GM23338 (cell line): ENCODE measurements around the gene GPBP1L1. TPM values are rescaled to one million over a fixed set of nuclear protein-coding genes. Genes with fewer than 3 reads are reported as not detected.

Experiments used
- ATAC-seq: fragments of 200-7000 bp; cut with Tn5 transposase; 3 replicates; pipeline ENCODE4 v1.9.1; 2020
- DNase-seq: peaks from one replicate; pipeline ENCODE4 v3.0.0-alpha.2; 2015; ENCODE audit warnings: low spot score
- H2AFZ ChIP-seq: fragments of 200-600 bp; sonication (generic); 2 replicates; pipeline ENCODE4 v1.8.0; 2016; ENCODE audit warnings: antibody characterized with exemption, mild to moderate bottlenecking, moderate library complexity
- H3F3A ChIP-seq: fragments of 200-600 bp; sonication (generic); replicated peaks from 2 replicates; pipeline ENCODE4 v1.8.0; 2017; ENCODE audit warnings: antibody characterized with exemption, mixed run types, low read depth
- H3K27ac ChIP-seq: fragments of 200-600 bp; sonication (generic); 2 replicates; pipeline ENCODE4 v1.6.1; 2016; ENCODE audit warnings: low read depth
- H3K27me3 ChIP-seq: fragments of 200-600 bp; sonication (generic); 2 replicates; pipeline ENCODE4 v1.8.0; 2016; ENCODE audit warnings: mild to moderate bottlenecking, mixed run types, moderate library complexity; ENCODE audit not compliant: insufficient read depth
- H3K36me3 ChIP-seq: fragments of 200-600 bp; sonication (generic); 2 replicates; pipeline ENCODE4 v1.8.0; 2016; ENCODE audit warnings: mild to moderate bottlenecking; ENCODE audit not compliant: insufficient read depth
- H3K4me1 ChIP-seq: fragments of 200-600 bp; sonication (generic); 2 replicates; pipeline ENCODE4 v1.8.0; 2016; ENCODE audit warnings: mild to moderate bottlenecking, moderate library complexity; ENCODE audit not compliant: insufficient read depth
- H3K4me2 ChIP-seq: fragments of 200-600 bp; sonication (generic); 2 replicates; pipeline ENCODE4 v1.7.1; 2017; ENCODE audit warnings: mixed run types
- H3K4me3 ChIP-seq: fragments of 200-600 bp; sonication (generic); 2 replicates; pipeline ENCODE4 v1.6.1; 2016; ENCODE audit warnings: mixed run types
- H3K79me2 ChIP-seq: fragments of 200-600 bp; sonication (generic); replicated peaks from 2 replicates; pipeline ENCODE4 v1.8.0; 2017; ENCODE audit warnings: mild to moderate bottlenecking; ENCODE audit not compliant: insufficient read depth
- H3K9me2 ChIP-seq: fragments of 200-600 bp; sonication (generic); 2 replicates; pipeline ENCODE4 v1.8.0; 2017; ENCODE audit not compliant: insufficient read depth
- H4K20me1 ChIP-seq: fragments of 200-600 bp; sonication (generic); replicated peaks from 2 replicates; pipeline ENCODE4 v1.8.0; 2017; ENCODE audit warnings: mild to moderate bottlenecking; ENCODE audit not compliant: insufficient read depth
- H3K27ac Mint-ChIP-seq: 2 replicates; pipeline ENCODE4 v1.8.0; 2020; ENCODE audit warnings: inconsistent platforms, mild to moderate bottlenecking, moderate library complexity, mixed read lengths
- H3K27me3 Mint-ChIP-seq: 3 replicates; pipeline ENCODE4 v1.8.0; 2022; ENCODE audit warnings: low read depth, mild to moderate bottlenecking, moderate library complexity, mixed read lengths, inconsistent platforms; ENCODE audit not compliant: insufficient read depth, poor library complexity
- H3K36me3 Mint-ChIP-seq: 3 replicates; pipeline ENCODE4 v1.8.0; 2021; ENCODE audit warnings: low read depth, mild to moderate bottlenecking, inconsistent platforms, moderate library complexity, mixed read lengths
- H3K4me1 Mint-ChIP-seq: 3 replicates; pipeline ENCODE4 v1.8.0; 2020; ENCODE audit warnings: mild to moderate bottlenecking, inconsistent platforms, mixed read lengths
- H3K4me3 Mint-ChIP-seq: 3 replicates; pipeline ENCODE4 v1.8.0; 2021; ENCODE audit warnings: moderate library complexity, mild to moderate bottlenecking, inconsistent platforms, mixed read lengths
- H3K9me3 Mint-ChIP-seq: 3 replicates; pipeline ENCODE4 v1.8.0; 2020; ENCODE audit warnings: moderate library complexity, mild to moderate bottlenecking, inconsistent platforms, mixed read lengths
- CREB1 ChIP-seq: fragments of 250-450 bp; sonication (Bioruptor Pico); IDR thresholded peaks from 2 replicates; pipeline ENCODE4 v1.5.0; 2020; ENCODE audit warnings: low read depth, mild to moderate bottlenecking, moderate library complexity
- EZH2 ChIP-seq: fragments of 200-600 bp; sonication (generic); IDR thresholded peaks from one replicate; pipeline ENCODE4 v1.8.0; 2017; ENCODE audit warnings: antibody characterized with exemption, mild to moderate bottlenecking, low read depth; ENCODE audit not compliant: unreplicated experiment
- EZH2phosphoT487 ChIP-seq: fragments of 200-600 bp; sonication (generic); IDR thresholded peaks from one replicate; pipeline ENCODE4 v1.8.1; 2018; ENCODE audit warnings: antibody characterized with exemption; ENCODE audit not compliant: unreplicated experiment
- JUNB ChIP-seq: IDR thresholded peaks from one replicate; pipeline ENCODE4 v1.6.1; 2016; ENCODE audit warnings: antibody characterized with exemption; ENCODE audit not compliant: unreplicated experiment
- NANOG ChIP-seq: IDR thresholded peaks from 2 replicates; pipeline ENCODE4 v1.6.1; 2016; ENCODE audit warnings: antibody characterized with exemption, borderline replicate concordance
- POLR2AphosphoS5 ChIP-seq: IDR thresholded peaks from 2 replicates; pipeline ENCODE4 v1.6.1; 2016; ENCODE audit warnings: antibody characterized with exemption, low read depth
- STAT1 ChIP-seq: IDR thresholded peaks from one replicate; pipeline ENCODE4 v1.6.1; 2016; ENCODE audit warnings: antibody characterized with exemption; ENCODE audit not compliant: unreplicated experiment
- ZNF114 ChIP-seq: fragments of 250-450 bp; sonication (Bioruptor Pico); IDR thresholded peaks from 2 replicates; pipeline ENCODE4 v1.5.0; 2020; ENCODE audit warnings: mild to moderate bottlenecking, moderate library complexity
- ZNF331 ChIP-seq: fragments of 250-450 bp; sonication (Bioruptor Pico); IDR thresholded peaks from 2 replicates; pipeline ENCODE4 v1.5.0; 2020; ENCODE audit warnings: low read depth, mild to moderate bottlenecking, moderate library complexity
- polyA plus RNA-seq: library from polyadenylated mRNA; unstranded; fragments of >200 nt; fragmentation: Nextera tagmentation; extraction: Ambion mirVana; gene quantifications from 2 replicates; pipeline ENCODE4 v1.2.1, GENCODE V29; 2016
- total RNA-seq: library from RNA; depleted of rRNA; stranded (reverse); fragments of >200 nt; shearing (Covaris generic); gene quantifications from 2 replicates; pipeline ENCODE4 v1.2.3, GENCODE V29; 2014
- TF ChIP-seq, protein P1 (sequence below): IDR thresholded peaks from one replicate; pipeline ENCODE4 v1.6.1; 2018; ENCODE audit warnings: antibody characterized with exemption; ENCODE audit not compliant: unreplicated experiment
- TF ChIP-seq, protein P2 (sequence below): IDR thresholded peaks from 2 replicates; pipeline ENCODE4 v1.6.1; 2016; ENCODE audit warnings: antibody characterized with exemption
- TF ChIP-seq, protein P3 (sequence below): fragments of 250-450 bp; sonication (Bioruptor Pico); IDR thresholded peaks from 2 replicates; pipeline ENCODE4 v1.5.0; 2020; ENCODE audit warnings: mild to moderate bottlenecking, moderate library complexity
- TF ChIP-seq, protein P4 (sequence below), 2 experiments: fragments of 200-600 bp in 1 of 2; sonication (generic) in 1 of 2; conservative IDR thresholded peaks; 2 replicates each; pipeline versions ENCODE4 v1.5.1 to v1.6.1; 2016 to 2017; ENCODE audit warnings: antibody characterized with exemption in 2 of 2, low read depth in 2 of 2, mild to moderate bottlenecking in 2 of 2, moderate library complexity in 1 of 2

Gene GPBP1L1
- total and polyA plus RNA-seq, 2 experiments from 2014 or later, result 61.7 to 117 TPM

DNA sequence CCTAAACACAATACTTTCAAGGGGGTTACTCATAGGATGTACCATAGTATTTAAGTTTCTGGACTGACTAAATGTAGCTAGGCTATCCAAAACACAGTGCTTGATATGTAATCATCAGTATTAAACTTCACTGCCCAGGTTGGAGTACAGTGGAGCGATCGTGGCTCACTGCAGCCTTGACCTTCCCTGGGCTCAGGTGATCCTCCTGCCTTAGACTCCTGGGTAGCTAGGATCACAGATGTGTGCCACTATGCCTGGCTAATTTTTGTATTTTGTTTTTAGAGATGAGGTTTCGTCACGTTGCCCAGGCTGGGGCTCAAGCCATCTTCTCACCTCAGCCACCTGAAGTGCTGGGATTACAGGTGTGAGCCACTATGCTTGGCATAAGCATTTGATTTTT lies 91.9 kb downstream of the GPBP1L1 start:
- no peak for DNase-seq
- Mint-ChIP-seq H3K4me3 (no peak overlapping the region), H3K9me3 (no peaks in the 10 kb centered on the region), H3K36me3 (peaks cover 91% of the 10 kb centered on the region), H3K27me3 (peaks cover 8% of the 10 kb centered on the region), H3K4me1 (peaks cover 16% of the 10 kb centered on the region; the same call in 2 of the 3 replicates), H3K27ac (no peak overlapping the region)
- H3K9me2 ChIP-seq, result no peaks in the 10 kb centered on the region
- H3K27ac ChIP-seq, result peak overlapping the region; percentile 42; the same call in 1 of the 2 replicates
- no peak overlapping the region for H3K4me3 ChIP-seq
- peaks cover 29% of the 10 kb centered on the region; the same call in 1 of the 2 replicates for H3F3A ChIP-seq
- peaks cover 100% of the 10 kb centered on the region for H3K79me2 ChIP-seq
- no peak overlapping the region for H3K4me2 ChIP-seq
- peaks cover 66% of the 10 kb centered on the region for H3K36me3 ChIP-seq
- TF ChIP-seq POLR2AphosphoS5 (no peak), EZH2 (no peak), CREB1 (CRISPR knock-in tag) (no peak), STAT1 (no peak), ZNF114 (no peak), JUNB (no peak), ZNF331 (CRISPR knock-in tag) (no peak), EZH2phosphoT487 (no peak), NANOG (no peak)
- TF ChIP-seq, protein P1, sequence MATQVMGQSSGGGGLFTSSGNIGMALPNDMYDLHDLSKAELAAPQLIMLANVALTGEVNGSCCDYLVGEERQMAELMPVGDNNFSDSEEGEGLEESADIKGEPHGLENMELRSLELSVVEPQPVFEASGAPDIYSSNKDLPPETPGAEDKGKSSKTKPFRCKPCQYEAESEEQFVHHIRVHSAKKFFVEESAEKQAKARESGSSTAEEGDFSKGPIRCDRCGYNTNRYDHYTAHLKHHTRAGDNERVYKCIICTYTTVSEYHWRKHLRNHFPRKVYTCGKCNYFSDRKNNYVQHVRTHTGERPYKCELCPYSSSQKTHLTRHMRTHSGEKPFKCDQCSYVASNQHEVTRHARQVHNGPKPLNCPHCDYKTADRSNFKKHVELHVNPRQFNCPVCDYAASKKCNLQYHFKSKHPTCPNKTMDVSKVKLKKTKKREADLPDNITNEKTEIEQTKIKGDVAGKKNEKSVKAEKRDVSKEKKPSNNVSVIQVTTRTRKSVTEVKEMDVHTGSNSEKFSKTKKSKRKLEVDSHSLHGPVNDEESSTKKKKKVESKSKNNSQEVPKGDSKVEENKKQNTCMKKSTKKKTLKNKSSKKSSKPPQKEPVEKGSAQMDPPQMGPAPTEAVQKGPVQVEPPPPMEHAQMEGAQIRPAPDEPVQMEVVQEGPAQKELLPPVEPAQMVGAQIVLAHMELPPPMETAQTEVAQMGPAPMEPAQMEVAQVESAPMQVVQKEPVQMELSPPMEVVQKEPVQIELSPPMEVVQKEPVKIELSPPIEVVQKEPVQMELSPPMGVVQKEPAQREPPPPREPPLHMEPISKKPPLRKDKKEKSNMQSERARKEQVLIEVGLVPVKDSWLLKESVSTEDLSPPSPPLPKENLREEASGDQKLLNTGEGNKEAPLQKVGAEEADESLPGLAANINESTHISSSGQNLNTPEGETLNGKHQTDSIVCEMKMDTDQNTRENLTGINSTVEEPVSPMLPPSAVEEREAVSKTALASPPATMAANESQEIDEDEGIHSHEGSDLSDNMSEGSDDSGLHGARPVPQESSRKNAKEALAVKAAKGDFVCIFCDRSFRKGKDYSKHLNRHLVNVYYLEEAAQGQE, result no peak
- TF ChIP-seq, protein P2, sequence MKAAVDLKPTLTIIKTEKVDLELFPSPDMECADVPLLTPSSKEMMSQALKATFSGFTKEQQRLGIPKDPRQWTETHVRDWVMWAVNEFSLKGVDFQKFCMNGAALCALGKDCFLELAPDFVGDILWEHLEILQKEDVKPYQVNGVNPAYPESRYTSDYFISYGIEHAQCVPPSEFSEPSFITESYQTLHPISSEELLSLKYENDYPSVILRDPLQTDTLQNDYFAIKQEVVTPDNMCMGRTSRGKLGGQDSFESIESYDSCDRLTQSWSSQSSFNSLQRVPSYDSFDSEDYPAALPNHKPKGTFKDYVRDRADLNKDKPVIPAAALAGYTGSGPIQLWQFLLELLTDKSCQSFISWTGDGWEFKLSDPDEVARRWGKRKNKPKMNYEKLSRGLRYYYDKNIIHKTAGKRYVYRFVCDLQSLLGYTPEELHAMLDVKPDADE, result no peak
- TF ChIP-seq, protein P3, sequence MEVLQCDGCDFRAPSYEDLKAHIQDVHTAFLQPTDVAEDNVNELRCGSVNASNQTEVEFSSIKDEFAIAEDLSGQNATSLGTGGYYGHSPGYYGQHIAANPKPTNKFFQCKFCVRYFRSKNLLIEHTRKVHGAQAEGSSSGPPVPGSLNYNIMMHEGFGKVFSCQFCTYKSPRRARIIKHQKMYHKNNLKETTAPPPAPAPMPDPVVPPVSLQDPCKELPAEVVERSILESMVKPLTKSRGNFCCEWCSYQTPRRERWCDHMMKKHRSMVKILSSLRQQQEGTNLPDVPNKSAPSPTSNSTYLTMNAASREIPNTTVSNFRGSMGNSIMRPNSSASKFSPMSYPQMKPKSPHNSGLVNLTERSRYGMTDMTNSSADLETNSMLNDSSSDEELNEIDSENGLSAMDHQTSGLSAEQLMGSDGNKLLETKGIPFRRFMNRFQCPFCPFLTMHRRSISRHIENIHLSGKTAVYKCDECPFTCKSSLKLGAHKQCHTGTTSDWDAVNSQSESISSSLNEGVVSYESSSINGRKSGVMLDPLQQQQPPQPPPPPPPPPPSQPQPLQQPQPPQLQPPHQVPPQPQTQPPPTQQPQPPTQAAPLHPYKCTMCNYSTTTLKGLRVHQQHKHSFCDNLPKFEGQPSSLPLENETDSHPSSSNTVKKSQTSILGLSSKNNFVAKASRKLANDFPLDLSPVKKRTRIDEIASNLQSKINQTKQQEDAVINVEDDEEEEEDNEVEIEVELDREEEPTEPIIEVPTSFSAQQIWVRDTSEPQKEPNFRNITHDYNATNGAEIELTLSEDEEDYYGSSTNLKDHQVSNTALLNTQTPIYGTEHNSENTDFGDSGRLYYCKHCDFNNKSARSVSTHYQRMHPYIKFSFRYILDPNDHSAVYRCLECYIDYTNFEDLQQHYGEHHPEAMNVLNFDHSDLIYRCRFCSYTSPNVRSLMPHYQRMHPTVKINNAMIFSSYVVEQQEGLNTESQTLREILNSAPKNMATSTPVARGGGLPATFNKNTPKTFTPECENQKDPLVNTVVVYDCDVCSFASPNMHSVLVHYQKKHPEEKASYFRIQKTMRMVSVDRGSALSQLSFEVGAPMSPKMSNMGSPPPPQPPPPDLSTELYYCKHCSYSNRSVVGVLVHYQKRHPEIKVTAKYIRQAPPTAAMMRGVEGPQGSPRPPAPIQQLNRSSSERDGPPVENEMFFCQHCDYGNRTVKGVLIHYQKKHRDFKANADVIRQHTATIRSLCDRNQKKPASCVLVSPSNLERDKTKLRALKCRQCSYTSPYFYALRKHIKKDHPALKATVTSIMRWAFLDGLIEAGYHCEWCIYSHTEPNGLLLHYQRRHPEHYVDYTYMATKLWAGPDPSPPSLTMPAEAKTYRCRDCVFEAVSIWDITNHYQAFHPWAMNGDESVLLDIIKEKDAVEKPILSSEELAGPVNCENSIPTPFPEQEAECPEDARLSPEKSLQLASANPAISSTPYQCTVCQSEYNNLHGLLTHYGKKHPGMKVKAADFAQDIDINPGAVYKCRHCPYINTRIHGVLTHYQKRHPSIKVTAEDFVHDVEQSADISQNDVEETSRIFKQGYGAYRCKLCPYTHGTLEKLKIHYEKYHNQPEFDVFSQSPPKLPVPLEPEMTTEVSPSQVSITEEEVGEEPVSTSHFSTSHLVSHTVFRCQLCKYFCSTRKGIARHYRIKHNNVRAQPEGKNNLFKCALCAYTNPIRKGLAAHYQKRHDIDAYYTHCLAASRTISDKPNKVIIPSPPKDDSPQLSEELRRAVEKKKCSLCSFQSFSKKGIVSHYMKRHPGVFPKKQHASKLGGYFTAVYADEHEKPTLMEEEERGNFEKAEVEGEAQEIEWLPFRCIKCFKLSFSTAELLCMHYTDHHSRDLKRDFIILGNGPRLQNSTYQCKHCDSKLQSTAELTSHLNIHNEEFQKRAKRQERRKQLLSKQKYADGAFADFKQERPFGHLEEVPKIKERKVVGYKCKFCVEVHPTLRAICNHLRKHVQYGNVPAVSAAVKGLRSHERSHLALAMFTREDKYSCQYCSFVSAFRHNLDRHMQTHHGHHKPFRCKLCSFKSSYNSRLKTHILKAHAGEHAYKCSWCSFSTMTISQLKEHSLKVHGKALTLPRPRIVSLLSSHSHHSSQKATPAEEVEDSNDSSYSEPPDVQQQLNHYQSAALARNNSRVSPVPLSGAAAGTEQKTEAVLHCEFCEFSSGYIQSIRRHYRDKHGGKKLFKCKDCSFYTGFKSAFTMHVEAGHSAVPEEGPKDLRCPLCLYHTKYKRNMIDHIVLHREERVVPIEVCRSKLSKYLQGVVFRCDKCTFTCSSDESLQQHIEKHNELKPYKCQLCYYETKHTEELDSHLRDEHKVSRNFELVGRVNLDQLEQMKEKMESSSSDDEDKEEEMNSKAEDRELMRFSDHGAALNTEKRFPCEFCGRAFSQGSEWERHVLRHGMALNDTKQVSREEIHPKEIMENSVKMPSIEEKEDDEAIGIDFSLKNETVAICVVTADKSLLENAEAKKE (CRISPR knock-in tag), result no peak
- TF ChIP-seq, protein P4, sequence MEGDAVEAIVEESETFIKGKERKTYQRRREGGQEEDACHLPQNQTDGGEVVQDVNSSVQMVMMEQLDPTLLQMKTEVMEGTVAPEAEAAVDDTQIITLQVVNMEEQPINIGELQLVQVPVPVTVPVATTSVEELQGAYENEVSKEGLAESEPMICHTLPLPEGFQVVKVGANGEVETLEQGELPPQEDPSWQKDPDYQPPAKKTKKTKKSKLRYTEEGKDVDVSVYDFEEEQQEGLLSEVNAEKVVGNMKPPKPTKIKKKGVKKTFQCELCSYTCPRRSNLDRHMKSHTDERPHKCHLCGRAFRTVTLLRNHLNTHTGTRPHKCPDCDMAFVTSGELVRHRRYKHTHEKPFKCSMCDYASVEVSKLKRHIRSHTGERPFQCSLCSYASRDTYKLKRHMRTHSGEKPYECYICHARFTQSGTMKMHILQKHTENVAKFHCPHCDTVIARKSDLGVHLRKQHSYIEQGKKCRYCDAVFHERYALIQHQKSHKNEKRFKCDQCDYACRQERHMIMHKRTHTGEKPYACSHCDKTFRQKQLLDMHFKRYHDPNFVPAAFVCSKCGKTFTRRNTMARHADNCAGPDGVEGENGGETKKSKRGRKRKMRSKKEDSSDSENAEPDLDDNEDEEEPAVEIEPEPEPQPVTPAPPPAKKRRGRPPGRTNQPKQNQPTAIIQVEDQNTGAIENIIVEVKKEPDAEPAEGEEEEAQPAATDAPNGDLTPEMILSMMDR (conservative IDR thresholded peaks at IDR 0.05; ENCODE audit: low read depth in 2 of 2), result no peak
- ATAC-seq, result no peak
- H3K4me1 ChIP-seq, result peaks cover 12% of the 10 kb centered on the region; the same call in 1 of the 2 replicates
- no peaks in the 10 kb centered on the region for H3K27me3 ChIP-seq
- peaks cover 98% of the 10 kb centered on the region for H4K20me1 ChIP-seq
- H2AFZ ChIP-seq, result no peak overlapping the region
